MCF 10A (cell line): ENCODE results near the gene KATNA1. TPM values are rescaled to one million over a fixed set of nuclear protein-coding genes. Genes with fewer than 3 reads are reported as not detected.

Source experiments
- BruUV-seq: library from RNA; stranded (reverse); fragments of 400-500 nt; replicated peaks from 2 replicates; lab custom pipeline; 2021; lab: Mats Ljungman, UMichigan
- CTCF ChIA-PET: fragments of 300-600 bp; sonication (Branson Sonifier 250); formaldehyde crosslinking; extraction: SDS; loops from one replicate; lab custom pipeline; 2021; ENCODE audit warnings: antibody characterized with exemption, inconsistent platforms; lab: Yijun Ruan, JAX
- POLR2A ChIA-PET: fragments of 300-600, 350-650 bp; sonication (Branson Sonifier 250); formaldehyde crosslinking; extraction: SDS; loops from one replicate; lab custom pipeline; 2020; ENCODE audit warnings: antibody characterized with exemption, inconsistent platforms; lab: Yijun Ruan, JAX
- DNase-seq: peaks from one replicate; pipeline ENCODE4 v3.0.0-alpha.2; 2018; ENCODE audit not compliant: unreplicated experiment
- H3K27ac Mint-ChIP-seq: one replicate; pipeline ENCODE4 v1.8.0; 2022; ENCODE audit warnings: mild to moderate bottlenecking, low read depth, mixed read lengths; ENCODE audit not compliant: unreplicated experiment
- H3K27me3 Mint-ChIP-seq: one replicate; pipeline ENCODE4 v1.8.0; 2022; ENCODE audit warnings: mixed read lengths; ENCODE audit not compliant: insufficient read depth, unreplicated experiment
- H3K36me3 Mint-ChIP-seq: one replicate; pipeline ENCODE4 v1.8.0; 2022; ENCODE audit warnings: mild to moderate bottlenecking, moderate library complexity, mixed read lengths; ENCODE audit not compliant: insufficient read depth, unreplicated experiment
- H3K4me1 Mint-ChIP-seq: one replicate; pipeline ENCODE4 v1.8.0; 2022; ENCODE audit warnings: mixed read lengths; ENCODE audit not compliant: insufficient read depth, unreplicated experiment
- H3K4me3 Mint-ChIP-seq: one replicate; pipeline ENCODE4 v1.8.0; 2022; ENCODE audit warnings: mild to moderate bottlenecking, moderate library complexity, mixed read lengths; ENCODE audit not compliant: unreplicated experiment
- H3K9me3 Mint-ChIP-seq: one replicate; pipeline ENCODE4 v1.8.0; 2022; ENCODE audit warnings: mixed read lengths; ENCODE audit not compliant: unreplicated experiment
- intact Hi-C: fragments of 100-400 bp; cut with micrococcal nuclease; formaldehyde crosslinking; loops from 2 replicates; pipeline ENCODE4 v1.14.1; 2022
- total RNA-seq: library from RNA; stranded (reverse); gene quantifications from 2 replicates; pipeline ENCODE4 v1.2.3, GENCODE V29; 2022
- TF ChIP-seq, protein P1 (sequence below): fragments of 200-600 bp; IDR thresholded peaks from one replicate; pipeline ENCODE4 v1.8.0; 2022; ENCODE audit warnings: antibody characterized with exemption, mild to moderate bottlenecking; ENCODE audit not compliant: unreplicated experiment

The KATNA1 gene
- total RNA-seq, 1 experiment from 2014 or later = 25.8 TPM

GRCh38 chr6:149642829-149643580 is 5.5 kb downstream of the KATNA1 start:
- TF ChIP-seq, protein P1, sequence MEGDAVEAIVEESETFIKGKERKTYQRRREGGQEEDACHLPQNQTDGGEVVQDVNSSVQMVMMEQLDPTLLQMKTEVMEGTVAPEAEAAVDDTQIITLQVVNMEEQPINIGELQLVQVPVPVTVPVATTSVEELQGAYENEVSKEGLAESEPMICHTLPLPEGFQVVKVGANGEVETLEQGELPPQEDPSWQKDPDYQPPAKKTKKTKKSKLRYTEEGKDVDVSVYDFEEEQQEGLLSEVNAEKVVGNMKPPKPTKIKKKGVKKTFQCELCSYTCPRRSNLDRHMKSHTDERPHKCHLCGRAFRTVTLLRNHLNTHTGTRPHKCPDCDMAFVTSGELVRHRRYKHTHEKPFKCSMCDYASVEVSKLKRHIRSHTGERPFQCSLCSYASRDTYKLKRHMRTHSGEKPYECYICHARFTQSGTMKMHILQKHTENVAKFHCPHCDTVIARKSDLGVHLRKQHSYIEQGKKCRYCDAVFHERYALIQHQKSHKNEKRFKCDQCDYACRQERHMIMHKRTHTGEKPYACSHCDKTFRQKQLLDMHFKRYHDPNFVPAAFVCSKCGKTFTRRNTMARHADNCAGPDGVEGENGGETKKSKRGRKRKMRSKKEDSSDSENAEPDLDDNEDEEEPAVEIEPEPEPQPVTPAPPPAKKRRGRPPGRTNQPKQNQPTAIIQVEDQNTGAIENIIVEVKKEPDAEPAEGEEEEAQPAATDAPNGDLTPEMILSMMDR = no peak
- CTCF ChIA-PET = interaction anchor here (0.6 to 1.1 kb wide), 3 partner anchors 18 to 97 kb away, joined by 3 to 4 read pairs (median 4); partner anchors contain the start of gene PPIL4
- no peak for DNase-seq
- no TSS peak for BruUV-seq
- H3K27me3 Mint-ChIP-seq = no peaks in the 10 kb centered on the region
- peaks cover 16% of the 10 kb centered on the region for H3K4me1 Mint-ChIP-seq
- intact Hi-C loops = no loop called here
- POLR2A ChIA-PET = interaction anchor here (0.9 to 3.3 kb wide), 4 partner anchors 8 to 78 kb away, joined by 3 to 19 read pairs (median 8); partner anchors contain the start of genes GINM1 and LATS1
- H3K9me3 Mint-ChIP-seq = no peaks in the 10 kb centered on the region
- no peak overlapping the region for H3K4me3 Mint-ChIP-seq
- H3K27ac Mint-ChIP-seq = no peak overlapping the region
- H3K36me3 Mint-ChIP-seq = peaks cover 9% of the 10 kb centered on the region

DNA sequence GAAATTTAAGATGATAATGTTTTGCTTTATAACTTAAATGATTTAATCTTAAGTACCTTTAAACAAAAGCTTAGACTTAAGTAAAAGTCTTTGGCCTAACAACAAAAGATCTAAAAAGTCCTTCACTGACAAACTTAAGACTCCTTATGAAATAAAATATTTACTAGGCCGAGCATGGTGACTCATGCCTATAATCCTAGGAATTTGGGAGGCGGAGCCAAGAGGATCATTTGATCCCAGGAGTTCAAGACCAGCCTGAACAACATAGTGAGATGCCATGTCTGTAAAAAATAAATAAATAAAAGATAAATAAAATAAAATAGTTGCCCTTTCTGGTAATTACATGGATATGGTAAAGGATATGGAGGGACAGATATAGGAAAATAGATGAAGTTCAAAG is 12.4 kb downstream of the KATNA1 start:
- TF ChIP-seq, protein P1 = no peak
- POLR2A ChIA-PET = no interaction called here
- intact Hi-C loops = no loop called here
- peak; percentile 61 for DNase-seq
- H3K4me1 Mint-ChIP-seq = no peaks in the 10 kb centered on the region
- H3K9me3 Mint-ChIP-seq = no peaks in the 10 kb centered on the region
- CTCF ChIA-PET = interaction anchor here (0.6 kb wide), 1 partner anchor 69 kb away, joined by 3 read pairs; no protein-coding TSS in a partner anchor
- H3K36me3 Mint-ChIP-seq = peaks cover 35% of the 10 kb centered on the region
- H3K27me3 Mint-ChIP-seq = no peaks in the 10 kb centered on the region
- BruUV-seq = no TSS peak
- no peak overlapping the region for H3K4me3 Mint-ChIP-seq
- no peak overlapping the region for H3K27ac Mint-ChIP-seq

DNA sequence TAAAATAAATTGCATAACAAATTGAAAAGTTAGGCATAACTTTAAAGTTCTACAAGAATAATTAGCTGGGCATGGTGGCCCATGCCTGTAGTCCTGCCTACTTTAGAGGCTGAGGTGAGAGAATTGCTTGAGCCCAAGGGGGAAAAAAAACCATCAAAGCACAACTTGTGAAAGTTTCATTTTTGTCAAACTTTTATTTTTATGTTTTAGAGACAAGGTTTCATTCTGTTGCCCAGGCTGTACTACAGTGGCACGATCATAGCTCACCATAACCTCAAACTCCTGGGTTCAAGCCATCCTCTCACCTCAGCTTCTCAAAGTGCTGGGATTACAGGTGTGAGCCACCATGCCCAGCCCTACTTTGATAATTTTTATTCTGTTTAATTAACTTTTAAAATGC is 14.2 kb downstream of the KATNA1 start:
- Mint-ChIP-seq H3K9me3 (no peaks in the 10 kb centered on the region), H3K27me3 (no peaks in the 10 kb centered on the region), H3K4me1 (no peaks in the 10 kb centered on the region), H3K36me3 (peaks cover 42% of the 10 kb centered on the region), H3K4me3 (no peak overlapping the region), H3K27ac (no peak overlapping the region)
- ChIA-PET CTCF (interaction anchor here (0.6 kb wide), 1 partner anchor 220 kb away, joined by 3 read pairs; no protein-coding TSS in a partner anchor), POLR2A (interaction anchor here (1.1 kb wide), 1 partner anchor 9 kb away, joined by 3 read pairs; no protein-coding TSS in a partner anchor)
- no TSS peak for BruUV-seq
- intact Hi-C loops = no loop called here
- DNase-seq = no peak
- TF ChIP-seq, protein P1 = no peak

DNA sequence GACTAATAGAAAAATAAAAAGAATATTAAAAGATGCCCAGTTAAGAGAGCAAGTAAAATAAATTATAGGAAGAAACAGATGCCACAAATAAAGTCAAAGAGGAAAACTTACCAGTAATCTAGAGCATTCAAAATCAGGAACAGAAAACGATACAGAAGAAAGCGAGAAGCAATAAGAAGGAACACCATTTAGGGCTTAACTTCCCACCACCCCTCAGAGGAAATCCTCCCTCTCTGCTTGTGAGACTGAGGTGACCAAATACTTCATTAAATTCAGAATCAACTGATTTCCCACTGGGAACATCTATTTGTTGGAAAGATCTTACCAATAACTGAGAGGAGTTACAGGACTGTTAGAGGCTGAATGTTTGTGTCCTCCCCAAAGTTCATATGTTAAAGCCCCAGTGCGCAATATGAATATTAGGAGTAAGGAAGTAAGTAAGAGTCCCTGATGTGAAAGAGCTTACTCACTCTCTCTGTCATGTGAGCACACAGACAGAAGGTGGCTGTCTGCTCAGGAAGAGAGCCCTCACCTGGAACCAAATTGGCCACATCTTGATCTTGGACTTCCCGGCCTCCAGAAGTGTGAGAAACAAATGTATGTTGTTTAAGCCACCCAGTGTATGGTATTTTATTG is 19.5 kb downstream of the KATNA1 start:
- H3K27ac Mint-ChIP-seq = no peak overlapping the region
- no peaks in the 10 kb centered on the region for H3K9me3 Mint-ChIP-seq
- H3K4me1 Mint-ChIP-seq = no peaks in the 10 kb centered on the region
- no peak overlapping the region for H3K4me3 Mint-ChIP-seq
- peaks cover 46% of the 10 kb centered on the region for H3K36me3 Mint-ChIP-seq
- no peaks in the 10 kb centered on the region for H3K27me3 Mint-ChIP-seq
- TF ChIP-seq, protein P1 = no peak
- BruUV-seq = no TSS peak
- CTCF ChIA-PET = no interaction called here
- intact Hi-C loops = no loop called here
- DNase-seq = no peak
- POLR2A ChIA-PET = interaction anchor here (1.1 kb wide), 1 partner anchor 19 kb away, joined by 3 read pairs; the partner anchor contains the start of gene KATNA1
